HL-60/S4 (cell line): ENCODE measurements around the gene ELMOD1.

Experiments used
- in situ Hi-C: fragments of 300-500 bp; cut with MboI; formaldehyde crosslinking; loops from 2 replicates; pipeline ENCODE4 v1.14.3; 2022; ENCODE audit warnings: low sequenced_read_pairs

The ELMOD1 gene

GRCh38 chr11:107581147-107581546 is 9.8 kb upstream of the ELMOD1 start:
- in situ Hi-C loops = no loop called here

DNA sequence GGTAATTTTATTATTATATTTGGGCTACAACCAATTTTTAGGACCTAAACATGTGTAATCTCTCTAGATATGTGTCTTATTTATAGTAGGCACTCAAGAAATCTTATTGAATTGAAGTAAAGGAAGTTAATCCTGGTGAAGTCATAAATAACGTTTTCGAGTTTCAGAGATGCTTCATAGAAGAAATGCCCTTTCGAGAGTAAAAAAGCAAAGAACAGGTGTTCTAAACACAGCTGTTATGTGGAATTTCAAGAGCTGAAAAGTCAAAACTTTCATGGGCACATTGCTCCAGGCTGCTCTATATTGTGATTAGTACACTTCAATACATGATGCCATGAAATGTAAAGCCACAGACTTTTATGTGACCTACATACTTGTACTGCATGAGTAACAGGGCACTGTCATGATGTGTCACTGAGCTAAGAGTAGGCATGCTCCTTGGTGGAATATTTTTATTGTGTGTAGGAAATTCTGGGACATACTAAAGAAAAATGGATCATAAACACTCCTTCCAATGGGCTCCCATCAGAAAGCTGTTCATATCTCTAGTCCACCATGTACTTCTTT is 7.2 kb upstream of the ELMOD1 start:
- in situ Hi-C loops = no loop called here

DNA sequence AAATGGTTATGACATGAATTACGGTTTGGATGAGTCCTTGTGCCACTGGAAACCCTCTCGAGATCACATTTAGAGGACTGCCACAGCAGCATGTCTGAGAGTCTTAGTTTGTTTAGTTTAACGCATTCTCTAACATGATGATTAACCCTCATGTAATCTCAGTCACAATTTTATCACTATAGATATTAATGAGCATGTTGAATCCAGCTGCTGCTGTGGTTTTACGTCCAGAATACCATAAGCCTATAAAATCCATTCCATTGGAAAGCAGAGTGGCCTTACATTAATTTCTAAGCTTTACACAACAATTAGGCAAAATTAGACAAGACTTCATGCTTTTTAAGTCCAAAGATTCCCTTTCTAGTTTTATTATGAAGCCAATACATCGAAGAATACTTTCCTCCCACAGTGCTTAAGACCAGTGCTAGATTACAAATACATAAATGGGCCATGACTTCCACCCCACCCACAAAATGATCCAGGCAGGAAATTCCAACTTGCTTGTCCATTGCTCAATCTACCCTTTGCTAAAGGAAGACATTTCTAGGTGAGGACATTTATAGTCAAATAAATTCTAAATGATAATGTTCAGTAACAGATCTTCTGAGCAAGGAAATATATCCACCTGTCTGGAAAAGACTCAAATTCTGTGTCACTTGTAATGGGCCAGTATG is 3.5 kb upstream of the ELMOD1 start:
- in situ Hi-C loops = no loop called here

DNA sequence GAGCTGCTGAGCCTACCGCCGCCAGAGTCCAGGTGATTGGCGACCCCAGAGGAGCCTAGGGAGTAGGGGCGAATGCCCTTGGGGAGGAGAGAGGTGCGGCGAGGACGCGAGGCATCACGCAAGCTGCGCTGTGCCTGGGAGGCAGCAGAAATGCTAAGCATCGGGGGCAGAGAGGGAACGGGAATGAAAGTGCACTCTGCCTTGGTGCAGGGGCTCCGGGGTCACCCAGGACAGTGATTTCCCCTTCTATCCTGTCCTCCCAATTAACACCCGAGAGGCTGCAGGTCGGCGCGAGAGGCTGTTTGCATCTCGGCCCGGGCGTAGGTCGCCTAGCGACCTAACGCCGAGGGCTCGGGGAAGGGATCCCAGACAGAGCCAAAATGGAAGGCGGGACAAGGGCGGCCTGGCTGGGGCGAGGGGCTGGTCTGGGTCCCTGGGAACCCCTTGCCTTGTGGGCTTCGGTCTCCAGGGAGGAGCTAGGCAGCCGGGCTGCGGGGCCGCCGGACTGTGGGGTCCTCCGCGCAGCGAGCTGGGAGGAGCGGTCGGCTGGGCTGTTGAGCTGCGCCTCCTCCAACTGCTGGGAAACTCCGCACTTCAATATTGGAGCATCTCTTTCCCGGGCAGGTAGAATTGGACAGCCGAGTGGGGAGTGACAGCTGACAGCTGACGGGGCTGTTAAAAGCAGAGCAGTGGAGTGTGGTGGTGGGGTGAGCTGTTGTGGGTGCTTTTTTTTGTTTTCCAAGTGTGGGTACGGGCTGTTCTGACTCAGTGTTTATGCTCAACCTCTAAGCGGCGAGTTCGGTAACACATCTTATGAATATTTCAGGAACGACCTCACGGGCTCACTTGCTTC is 657 bp downstream of the ELMOD1 start:
- in situ Hi-C loops = no loop called here

- in situ Hi-C loops = no loop called here
Observed at GRCh38 chr11:107592231-107592590, 1.3 kb downstream of the ELMOD1 start.

GRCh38 chr11:107592813-107593212 is 1.9 kb downstream of the ELMOD1 start:
- in situ Hi-C loops = no loop called here

- in situ Hi-C loops = no loop called here
Observed at GRCh38 chr11:107593951-107594350, 3.0 kb downstream of the ELMOD1 start.

DNA sequence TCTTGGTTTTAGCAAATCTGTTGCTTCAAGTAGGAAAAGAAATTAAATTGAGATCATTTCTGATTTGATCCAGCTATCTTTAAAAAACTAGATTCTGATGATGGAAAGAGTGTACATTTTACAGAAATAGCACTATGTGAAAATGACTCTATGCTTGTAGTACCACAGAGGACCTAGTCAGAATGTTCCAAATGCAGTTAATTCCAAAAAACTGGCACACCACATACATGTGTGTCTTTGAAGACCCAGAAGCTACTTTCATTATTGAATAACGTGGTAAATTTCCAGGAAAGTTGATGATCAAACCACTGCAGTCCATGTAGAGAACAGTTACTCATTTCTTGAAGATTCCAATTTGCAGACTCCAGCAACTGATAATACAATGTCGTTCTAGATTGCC is 3.8 kb downstream of the ELMOD1 start:
- in situ Hi-C loops = no loop called here

- in situ Hi-C loops = no loop called here
Observed at GRCh38 chr11:107598225-107599139, 7.5 kb downstream of the ELMOD1 start.

DNA sequence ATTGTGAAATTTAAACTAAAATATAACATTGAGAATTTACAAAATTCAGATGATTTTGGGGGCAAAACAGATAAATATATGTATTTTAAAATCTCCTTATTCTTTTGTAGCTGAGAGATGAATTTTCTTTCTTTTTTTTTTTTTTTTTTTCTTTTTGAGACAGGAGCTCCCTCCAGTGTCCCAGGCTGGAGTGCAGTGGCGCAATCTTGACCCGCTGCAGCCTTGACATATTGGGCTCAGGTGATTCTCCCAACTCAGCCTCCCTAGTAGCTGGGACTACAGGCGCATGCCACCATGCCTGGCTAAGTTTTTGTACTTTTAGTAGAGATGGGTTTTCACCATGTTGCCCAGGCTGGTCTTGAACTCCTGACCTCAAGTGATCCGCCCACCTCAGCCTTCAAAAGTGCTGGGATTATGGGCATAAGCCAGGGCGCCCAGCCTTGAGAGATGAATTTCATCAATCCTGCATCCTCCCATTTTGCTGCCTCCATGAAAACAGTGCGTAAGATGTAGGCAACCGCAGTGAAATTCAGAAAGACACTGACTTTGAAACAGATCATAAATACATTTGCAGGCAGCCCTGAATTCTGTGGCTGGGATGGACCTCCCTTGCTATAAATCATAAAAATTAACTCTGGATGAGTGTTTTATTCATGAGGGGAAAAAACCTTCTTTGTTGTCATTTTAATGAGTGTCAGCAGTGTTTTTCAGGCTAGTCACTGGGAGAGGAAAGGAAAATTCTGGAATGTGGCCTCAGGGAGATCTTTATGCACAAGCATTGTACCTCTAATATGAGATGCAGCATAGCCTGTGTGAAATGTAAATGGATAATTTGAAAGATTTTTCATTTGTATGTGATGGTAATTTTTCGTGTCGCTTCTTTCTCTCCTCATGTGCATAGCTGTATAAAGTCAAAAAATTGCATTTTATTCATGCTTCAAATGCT is 14.4 kb downstream of the ELMOD1 start:
- in situ Hi-C loops = no loop called here

DNA sequence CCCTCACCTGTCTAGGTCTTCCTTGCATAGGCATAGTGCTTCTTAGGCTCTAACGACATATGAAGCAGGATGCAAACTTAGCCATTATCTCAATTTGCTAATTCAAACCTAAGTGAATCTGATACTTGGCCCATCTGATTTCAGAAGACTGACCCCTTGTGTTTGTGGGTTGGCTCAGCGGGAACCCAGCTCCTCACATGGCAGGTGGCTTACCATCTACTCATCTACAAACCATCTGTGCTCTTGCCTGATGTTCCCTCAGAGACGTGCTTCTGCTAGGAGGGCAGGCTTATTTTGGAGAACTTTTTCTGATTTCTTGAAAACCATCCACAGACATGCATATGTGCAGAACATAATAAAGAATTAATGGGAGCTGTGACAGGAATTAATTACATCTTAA is 15.2 kb downstream of the ELMOD1 start:
- in situ Hi-C loops = no loop called here

DNA sequence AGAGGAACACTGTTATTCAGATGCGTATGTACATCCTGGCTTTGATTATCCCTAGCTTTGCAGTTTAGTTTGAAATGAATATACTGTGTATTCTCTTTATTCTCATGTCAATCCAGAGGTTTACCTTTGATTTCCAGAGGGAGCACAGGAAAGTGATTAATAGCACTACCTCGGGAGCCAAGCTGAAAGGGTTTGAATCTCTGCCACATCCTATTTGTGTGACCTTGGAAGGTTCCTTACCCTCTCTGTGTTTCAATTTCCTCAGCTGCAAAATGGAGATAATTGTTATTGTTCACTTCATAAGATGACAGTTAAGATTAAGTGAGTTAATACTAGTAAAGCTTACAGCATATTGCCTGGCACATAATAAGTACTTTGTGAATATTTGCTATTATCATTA is 17.9 kb downstream of the ELMOD1 start:
- in situ Hi-C loops = no loop called here

DNA sequence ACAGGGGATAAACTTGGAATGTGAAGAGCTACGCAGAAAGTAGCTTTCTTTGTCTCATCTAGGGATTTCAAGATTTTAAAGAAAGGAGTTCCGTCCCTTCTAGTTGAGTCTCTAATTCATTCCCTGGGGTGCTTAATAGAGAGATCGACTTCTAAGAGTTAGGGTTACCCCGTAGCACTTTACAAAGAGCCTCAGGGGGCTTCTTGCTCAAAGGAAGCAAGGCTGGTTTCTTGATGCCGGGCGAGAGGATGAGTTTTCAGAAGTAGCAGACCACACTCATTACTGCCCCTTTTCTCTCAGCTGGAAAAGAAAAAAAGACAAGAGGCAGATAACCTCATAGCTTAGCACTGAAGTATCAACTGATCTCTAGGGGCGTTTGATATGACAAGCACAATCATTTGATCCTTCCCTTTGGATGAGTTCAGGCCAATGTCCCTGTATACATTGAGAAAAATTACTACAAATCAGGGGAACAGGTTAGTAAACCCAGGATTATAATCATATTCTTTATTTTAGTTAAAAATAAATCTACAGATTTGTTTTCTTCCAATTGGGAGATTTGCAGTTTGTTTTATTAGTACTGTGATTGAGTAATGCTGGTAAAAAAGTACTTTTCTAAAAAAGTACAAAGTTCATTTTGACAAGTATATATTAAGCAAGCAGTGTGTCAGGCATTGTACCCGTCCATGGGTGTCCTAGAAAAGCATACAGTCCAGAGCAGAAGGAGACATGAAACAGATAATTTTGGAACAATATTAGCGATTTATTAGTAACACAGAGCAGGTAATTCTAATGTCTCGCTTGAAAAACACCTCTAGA is 18.7 kb downstream of the ELMOD1 start:
- in situ Hi-C loops = no loop called here

DNA sequence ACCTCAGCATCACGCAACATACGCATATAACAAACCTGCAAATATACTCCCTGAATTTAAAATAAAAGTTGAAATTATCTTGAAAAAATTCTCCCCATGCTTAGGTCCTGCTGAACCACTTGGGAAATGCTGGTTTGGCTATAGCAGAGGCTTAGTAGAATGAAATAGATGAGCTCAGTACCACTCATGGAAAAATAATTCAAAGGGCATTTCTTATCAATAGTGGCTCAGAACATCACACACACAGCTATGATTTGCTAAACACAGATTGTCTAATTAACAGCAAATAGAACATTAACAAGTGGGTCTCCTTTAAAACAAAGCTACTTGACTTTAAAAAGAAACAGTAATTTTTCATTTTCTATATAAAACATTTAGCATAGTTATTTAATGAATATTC is 21.5 kb downstream of the ELMOD1 start:
- in situ Hi-C loops = no loop called here

DNA sequence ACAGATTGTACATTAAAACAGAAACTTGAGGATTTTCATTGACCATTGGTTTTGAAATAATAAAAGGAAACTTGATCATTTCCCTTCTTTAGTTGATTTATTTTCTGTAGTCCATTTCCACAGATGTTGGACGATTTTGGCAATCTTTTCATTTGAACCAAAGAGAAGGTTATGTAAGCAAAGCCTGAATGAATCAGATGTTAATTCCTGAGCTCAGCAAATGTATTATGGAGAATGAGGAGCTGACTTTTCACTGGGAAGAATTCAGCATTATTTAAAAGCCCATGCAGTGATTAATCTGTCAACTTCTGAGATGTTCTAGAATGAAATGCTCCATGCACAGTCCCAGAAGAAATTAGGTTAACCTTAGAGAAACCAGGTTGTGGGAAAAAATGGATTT is 29.0 kb downstream of the ELMOD1 start:
- in situ Hi-C loops = no loop called here

DNA sequence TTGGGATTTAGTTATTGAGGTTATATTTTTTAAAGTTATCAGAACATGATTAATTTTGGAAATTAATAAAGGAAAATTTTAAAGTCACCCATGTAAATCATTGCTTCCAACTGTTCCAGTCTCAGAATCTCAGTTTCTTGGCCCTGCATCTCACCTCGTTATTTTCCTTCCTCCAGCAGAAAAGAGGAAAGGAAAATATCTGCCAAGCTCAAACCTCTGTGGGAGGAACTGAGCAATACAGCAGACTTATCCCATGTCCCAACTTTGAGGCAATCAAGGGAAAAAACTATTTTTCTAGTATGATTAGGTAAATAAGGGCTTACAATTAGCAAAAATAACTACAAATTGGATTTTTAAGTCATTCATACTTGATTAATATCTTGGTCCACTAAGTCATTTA is 30.1 kb downstream of the ELMOD1 start:
- in situ Hi-C loops = no loop called here

DNA sequence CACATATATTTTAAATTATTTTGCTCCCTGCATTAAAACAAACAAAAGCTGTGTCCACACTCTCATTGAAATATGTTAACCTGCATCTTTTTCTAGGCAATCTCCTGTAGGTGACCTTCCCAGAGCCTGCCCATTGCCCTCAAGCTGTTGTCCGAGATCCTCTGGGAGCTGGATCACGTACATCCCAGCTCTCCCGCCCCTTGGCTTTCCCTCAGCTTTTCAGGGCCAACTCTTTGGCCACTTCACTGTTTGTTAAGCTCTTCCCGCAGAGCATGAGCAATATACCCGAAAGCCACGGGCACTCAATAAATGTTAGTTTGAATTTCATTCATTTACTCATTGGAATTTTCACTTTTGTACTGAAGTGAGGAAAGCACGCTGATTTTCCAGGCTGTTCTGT is 32.2 kb downstream of the ELMOD1 start:
- in situ Hi-C loops = no loop called here

- in situ Hi-C loops = no loop called here
Observed at GRCh38 chr11:107624983-107625684, 34.2 kb downstream of the ELMOD1 start.

DNA sequence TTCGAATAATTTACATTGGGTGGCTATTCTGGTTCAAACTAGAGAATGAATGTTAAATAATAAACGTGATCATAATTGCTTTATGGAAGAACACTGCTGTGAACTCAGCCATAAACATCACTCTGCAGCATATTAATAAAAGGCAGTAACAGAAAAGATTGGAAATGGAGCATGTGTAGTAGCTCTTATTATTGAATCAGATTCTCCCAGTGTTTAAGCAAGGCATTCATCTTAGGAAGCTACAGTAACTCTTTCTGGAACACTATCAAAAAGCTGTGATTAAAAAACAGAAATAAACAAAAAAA is 34.7 kb downstream of the ELMOD1 start:
- in situ Hi-C loops = no loop called here
